ENCODE results near the gene ZC3H7B.

GRCh38 chr22:41354979-41355378, 53.7 kb downstream of the ZC3H7B start:
- TF ChIP-seq POLR2A (IDR thresholded peaks at IDR 0.05) (no peak), EP300 (IDR thresholded peaks at IDR 0.05; ENCODE audit: low read depth) (no peak), POLR2AphosphoS5 (IDR thresholded peaks at IDR 0.05) (no peak)
- TF ChIP-seq, protein P1, sequence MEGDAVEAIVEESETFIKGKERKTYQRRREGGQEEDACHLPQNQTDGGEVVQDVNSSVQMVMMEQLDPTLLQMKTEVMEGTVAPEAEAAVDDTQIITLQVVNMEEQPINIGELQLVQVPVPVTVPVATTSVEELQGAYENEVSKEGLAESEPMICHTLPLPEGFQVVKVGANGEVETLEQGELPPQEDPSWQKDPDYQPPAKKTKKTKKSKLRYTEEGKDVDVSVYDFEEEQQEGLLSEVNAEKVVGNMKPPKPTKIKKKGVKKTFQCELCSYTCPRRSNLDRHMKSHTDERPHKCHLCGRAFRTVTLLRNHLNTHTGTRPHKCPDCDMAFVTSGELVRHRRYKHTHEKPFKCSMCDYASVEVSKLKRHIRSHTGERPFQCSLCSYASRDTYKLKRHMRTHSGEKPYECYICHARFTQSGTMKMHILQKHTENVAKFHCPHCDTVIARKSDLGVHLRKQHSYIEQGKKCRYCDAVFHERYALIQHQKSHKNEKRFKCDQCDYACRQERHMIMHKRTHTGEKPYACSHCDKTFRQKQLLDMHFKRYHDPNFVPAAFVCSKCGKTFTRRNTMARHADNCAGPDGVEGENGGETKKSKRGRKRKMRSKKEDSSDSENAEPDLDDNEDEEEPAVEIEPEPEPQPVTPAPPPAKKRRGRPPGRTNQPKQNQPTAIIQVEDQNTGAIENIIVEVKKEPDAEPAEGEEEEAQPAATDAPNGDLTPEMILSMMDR (IDR thresholded peaks at IDR 0.05) = no peak
